HG03135 (cell line): ENCODE results near the gene RMND5A.
"Not testable (repeated sequence)": the region's sequence is repeated elsewhere in the genome, so short reads cannot be mapped to it uniquely, and the experiment has no call there.

ENCODE experiments used
- ATAC-seq: cut with Tn5 transposase; IDR thresholded peaks from one replicate; pipeline ENCODE4 v1.9.1; 2021; ENCODE audit warnings: mild to moderate bottlenecking, moderate library complexity; ENCODE audit not compliant: unreplicated experiment

RMND5A gene

DNA sequence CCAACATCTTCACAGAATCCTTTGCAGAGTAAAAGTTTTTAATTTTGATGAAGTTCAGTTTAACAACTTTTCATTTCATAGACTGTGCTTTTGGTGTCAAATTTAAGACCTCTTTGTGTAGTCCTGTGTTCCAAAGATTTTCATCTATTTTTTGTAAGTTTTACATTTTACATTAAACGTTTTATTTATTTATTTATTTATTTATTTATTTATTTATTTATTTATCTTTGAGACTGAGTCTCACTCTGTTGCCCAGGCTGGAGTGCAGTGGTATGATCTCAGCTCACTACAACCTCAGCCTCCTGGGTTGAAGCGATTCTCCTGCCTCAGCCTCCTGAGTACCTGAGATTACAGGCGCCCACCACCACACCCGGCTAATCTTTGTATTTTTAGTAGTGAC is 12.0 kb upstream of the RMND5A start:
- ATAC-seq: not testable (repeated sequence)

DNA sequence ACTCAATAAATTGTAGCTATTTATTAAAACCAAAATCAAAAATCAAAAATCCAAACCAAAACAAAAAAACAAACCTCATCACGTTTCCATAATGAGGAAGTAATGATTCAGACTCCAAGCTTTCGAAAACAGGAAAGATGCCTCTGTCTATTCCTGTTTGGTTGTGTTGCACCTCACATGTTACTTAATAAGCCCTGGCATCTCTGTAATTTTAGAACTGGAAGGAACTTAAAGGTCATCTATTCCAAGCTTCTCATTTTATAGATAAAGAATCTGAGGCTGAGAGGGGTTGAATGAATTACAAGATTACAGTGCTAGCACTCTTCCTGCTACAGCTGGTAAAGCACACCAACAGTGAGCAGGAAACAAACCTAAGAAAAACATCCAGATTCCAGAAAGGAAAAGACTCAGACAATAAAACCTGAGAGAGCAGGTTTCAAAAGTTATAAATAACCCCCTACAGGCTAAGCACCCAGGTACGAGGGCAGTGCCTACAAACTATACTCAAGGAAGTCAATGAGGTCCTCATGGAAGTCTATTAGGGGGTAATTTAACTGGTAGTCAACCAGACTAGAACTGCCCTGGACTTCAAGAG is 5.4 kb upstream of the RMND5A start:
- not testable (repeated sequence) for ATAC-seq

DNA sequence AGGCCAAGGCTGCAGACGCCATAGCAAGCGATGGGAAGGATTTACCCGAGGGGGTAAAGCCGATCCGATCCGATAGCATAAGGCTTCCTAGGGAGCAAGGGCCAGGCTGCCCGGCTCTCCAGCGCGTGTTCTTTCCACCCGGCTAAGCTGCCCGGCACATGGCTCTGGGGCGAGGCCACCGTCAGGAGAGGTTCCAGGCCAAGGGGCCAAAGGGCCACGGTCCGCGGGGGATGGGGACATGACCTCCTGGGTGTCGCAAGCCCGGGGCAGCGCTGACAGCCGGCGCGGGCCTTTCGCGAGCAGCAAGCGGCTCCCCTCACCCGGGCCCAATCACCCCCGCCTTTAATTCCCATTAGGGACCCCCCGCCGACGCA is 841 bp upstream of the RMND5A start:
- not testable (repeated sequence) for ATAC-seq

DNA sequence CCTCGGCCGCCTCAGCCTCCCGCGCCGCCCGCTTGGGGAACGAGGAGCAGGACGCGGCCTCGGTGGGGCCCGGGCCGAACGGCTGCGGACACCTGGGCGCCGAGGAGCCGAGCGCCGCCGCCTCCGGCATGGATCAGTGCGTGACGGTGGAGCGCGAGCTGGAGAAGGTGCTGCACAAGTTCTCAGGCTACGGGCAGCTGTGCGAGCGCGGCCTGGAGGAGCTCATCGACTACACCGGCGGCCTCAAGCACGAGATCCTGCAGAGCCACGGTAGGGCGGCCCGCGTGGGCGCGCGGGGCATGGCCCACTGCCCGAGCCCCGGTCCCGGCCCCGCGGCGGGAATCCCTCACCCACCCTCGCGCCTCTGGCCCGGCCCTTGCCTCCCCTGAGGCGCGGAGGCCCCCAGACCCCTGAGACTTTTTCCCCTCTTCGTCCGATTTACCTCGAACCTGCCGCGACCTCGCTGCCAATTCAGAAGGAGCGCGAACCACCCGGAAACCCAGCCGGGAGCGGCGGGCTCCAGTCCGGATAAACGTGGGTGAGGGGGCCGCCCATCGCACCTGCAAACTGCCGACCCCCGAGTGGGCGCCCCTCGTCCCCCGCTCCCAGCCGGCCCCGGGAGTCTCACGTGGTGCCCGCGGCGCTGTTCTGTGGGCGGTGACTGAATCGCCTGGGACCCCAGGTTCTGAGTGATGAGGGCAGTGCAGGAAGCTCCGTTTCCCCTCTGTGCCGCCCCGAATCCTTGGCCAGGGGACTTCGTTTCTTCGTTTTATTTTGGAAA is 639 bp downstream of the RMND5A start:
- peak; percentile 39 for ATAC-seq

DNA sequence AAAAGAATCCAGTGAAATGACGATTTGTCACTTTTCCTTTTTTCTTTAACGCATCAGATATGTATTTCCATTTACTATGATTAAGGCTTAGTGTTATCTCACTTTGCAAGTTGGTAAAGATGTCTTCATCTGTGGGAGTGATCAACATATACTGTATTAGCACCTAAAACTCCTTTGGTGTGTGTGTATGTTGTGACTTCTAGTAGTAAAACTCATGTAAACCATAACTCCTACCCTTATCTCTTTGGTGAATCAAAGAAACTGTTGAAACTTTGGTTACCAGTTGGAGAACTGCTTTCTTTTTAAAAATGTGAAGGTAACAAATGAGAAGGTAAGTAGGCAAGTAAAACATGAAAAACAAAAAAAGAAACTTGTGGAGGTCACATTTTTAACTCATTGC is 5.6 kb downstream of the RMND5A start:
- not testable (repeated sequence) for ATAC-seq

DNA sequence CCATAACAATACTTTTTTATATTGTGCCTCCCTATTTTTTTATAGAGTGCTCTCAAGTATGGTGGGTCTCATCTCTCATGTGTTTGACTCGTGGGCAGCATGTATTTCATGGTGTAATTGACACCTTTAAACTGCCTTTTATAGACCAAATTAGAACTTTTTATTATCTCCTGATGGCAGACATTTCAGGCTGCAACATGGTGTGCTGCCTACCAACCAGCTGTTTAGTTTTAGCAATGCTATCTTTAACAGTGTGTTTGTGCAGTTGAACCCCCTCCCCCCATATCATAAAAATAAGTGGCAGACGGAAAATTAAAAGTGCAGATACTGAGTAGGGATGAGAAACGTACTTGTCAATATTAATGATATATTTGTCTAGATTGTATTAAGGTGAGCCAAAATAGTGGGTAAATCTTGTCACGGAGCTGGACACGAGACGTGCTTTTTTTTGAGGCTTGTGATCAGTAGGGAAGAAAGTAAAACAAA is 12.0 kb downstream of the RMND5A start:
- ATAC-seq: not testable (repeated sequence)

DNA sequence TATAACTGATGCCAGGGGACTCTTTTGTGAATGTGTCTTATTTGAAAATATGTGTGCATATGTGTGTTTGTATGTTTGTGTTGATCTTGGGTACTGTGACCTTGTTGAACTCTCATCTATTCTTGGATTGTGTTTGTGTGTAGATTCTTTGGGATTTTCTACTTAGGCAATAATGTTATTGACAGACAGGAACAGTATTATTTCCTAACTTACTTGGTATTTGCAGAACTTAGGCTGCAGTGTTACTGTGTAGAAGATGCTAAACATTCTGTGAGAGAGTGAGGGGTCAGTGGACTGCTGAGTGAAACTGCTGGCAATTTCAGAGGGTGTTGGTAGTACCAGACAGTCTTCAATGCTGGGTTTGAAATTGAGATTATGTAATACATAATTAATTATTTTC is 12.7 kb downstream of the RMND5A start:
- not testable (repeated sequence) for ATAC-seq

DNA sequence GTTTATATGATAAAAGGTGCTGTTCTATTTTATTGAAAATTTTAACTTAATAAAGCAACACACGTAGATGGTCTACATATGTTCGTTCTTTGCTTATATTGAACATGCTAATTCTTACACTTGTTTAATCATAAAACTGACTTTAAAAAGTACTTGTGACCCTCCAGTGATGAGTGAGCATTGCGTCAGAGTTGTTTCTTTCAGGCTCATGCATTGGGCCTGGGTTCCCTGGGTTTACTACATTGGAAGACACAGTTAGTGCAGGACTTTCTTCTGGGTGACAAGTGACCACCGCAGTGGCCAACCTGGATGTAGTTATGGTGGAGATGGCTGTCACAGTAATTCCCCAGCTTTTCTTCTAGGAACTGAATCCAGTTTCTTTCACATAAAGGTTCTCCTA is 13.4 kb downstream of the RMND5A start:
- ATAC-seq: not testable (repeated sequence)

DNA sequence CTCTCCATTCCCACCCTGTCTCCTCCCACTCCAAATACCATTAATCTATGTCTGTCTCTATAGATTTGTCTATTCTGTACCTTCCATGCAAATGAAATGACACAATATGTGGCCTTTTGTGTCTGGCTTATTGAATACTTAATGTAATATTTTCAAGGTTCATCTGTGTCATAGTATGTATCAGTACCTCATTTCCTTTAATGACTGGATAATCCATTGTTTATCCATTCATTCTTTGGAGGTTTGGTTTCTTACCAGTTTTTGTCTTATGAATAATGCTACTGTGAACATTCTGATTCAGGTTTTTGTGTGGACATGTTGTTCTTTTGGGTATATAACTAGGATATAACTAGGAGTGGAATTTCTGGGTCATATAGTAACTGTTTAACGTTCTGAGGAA is 14.8 kb downstream of the RMND5A start:
- ATAC-seq: not testable (repeated sequence)

DNA sequence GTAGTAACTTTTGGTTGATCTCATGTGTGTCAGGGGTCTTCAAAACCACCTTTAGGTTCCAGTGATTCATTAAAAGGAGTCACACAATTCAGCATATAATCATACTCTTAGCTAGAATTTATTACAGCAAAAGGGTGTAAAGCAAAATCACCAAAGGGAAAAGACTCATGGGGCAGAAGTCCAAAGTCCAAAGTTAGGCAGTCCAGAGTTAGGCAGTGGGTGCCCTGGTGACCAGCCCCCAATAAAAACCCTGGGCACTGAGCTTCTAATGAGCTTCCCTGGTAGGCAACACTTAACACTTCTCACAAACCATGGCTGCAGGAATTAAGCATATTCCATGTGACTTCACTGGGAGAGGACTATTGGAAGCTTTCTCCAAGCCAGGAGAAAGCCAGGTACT is 19.4 kb downstream of the RMND5A start:
- ATAC-seq: not testable (repeated sequence)

DNA sequence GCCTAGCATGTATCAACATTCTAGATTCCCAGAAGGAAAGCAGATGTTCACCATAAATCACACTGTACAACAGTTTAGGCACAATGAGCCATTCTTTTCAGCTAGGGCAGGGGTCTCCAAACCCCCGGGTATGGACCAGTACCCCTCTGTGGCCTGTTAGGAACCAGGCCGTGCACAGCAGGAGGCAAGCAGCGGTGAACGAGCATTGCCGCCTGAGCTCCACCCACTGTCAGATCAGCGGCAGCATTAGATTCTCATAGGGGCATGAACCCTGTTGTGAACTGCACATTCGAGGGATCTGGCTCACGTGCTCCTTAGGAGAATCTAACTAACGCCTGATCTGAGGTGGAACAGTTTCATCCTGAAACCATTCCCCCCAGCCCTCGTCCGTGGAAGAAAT is 19.8 kb downstream of the RMND5A start:
- ATAC-seq: not testable (repeated sequence)

DNA sequence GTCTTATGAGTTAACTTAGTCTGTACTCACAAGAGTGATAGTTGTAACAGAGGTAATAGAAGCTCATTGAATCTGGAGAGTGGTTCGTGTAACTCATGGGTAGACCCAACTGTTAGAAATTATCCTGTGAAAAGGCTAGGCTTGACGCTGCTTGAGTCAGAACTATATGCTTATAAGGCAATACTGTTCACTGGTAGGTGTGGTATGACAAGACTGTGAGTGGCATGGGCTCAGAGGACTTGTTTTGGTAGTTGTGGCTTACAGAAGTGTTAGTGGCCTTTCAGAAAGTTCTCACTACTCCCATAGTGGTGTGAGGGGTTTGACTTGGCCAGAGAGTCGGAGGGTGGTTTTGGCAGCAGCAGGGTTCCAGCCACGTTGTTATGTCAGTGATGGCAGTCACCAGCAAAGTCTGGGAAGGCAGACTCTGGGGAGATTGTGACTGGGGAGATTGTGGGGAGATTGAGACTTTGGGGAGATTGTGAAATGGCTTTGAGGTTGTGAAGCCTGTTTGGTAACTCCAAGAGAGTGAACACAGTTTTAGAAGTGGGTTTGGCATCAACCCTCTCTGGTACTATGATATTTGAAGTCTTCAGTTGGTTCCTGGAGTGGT is 21.9 kb downstream of the RMND5A start:
- ATAC-seq: not testable (repeated sequence)

DNA sequence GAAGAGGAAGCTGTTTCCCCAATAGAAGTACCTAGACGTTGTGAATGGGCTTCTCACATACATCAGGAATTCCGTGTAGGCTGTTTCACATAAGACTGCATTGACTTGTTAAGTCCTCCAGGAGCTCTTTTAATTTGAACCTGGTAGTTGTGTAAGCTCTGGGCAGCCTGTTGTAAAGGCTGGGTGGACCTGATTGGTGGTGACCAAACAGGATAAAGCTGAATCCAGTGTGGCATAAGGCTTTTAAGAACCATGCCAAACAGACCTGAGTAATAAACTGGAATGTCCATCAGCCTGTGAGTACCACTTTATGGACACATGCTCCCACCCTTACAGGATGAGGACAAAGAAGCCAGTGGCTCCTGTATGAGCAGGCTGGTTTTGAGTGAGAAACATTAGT is 24.1 kb downstream of the RMND5A start:
- no peak for ATAC-seq

DNA sequence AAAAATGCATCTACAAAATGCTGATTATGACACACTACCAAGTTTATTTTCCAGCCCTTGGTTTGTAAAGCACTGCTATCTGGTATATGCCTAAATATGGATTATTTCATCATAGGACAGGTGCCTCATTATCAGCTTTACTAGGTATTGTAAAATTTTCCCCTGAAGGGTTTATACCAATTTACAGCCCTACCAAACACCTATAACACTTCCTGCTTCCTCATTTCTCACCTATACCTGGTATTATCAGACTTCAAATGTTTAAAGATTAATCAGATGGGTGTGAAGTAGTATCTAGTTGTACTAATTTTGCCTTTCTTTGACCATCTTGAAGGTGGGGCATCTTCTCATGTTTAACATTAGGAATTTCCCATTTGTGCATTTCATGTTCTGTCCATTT is 26.8 kb downstream of the RMND5A start:
- no peak for ATAC-seq

DNA sequence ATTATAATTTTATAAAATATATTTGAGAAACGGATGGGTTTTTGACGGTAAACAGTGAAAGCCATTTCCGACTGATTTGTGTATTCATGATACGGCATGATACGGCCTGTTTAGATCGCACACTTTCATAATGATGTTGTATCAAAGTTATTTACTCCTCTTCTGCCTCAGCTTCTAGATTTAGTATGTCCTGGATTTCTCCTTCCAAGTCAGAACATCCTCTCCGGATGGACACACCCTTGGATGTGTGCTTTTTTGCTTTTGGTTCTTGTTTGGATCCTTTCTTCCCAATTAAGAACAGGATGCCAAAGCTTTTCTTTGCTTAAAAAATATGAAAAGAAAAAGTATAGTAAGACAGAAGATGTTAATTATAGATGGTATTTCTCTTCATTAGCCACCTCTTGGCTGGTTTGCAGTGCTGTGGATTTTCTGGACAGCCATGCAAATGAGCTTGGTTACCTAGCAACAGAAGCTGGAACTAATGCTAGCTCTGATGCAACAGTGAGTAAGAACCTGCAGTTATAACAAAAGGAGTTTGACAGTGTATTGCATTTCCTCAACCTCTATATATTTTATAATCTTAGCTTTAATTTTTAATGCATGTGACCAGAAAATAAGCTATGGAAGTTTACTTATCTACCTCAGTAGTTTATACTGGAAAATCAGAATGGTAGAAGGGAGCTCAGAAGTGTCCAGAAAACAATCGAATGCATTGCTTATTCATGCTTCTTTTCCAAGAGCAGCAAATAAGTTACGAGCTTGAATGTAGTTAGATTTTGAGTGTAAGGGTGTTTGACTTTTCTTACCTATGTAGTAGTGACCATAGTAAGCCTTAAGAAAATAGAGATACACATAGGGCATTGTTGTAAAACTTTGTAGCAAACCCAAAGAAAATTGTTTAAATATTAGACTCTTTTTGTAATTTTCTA is 27.9 kb downstream of the RMND5A start:
- peak; percentile 51 for ATAC-seq

DNA sequence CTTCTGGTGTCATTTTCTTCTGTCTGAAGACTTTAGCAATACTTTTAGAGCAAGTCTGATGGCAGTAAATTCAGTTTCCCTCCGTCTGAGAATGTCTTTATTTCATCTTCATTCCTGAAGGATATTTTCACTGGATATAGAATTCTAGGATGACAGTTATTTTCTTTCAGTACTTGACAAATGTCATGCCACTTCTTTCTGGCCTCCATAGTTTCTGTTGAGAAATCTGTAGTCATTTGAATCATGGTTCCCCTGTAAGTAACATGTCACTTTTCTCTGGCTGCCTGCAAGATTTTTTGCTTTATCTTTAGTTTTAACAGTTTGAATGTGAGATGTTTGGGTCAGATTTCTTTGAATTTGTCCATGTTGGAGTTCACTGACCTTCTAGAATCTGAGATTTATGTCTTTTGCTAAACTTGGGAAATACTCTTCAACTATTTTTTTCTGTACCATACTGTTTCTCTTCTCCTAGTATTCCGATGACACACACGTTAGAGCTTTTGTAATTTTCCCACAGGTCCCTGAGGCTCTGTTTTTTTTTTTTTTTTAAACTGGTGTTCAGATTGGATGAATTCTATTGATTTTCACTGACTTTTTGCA is 30.2 kb downstream of the RMND5A start:
- no peak for ATAC-seq

DNA sequence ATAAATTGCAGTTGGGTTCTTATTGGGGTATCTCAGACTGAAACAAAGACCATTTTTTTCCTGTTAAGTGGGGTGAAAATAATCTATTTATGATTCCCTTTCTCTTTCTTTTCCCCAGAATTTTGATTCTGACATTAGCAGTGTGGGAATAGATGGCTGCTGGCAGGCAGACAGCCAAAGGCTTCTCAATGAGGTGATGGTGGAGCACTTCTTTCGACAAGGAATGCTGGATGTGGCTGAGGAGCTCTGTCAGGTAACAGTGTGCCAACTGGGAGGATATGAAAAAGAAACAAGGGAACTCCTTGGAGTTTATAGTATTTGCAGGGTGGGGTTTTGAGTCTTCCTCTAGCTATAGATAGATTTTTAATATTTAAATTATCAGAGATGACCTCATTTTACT is 31.7 kb downstream of the RMND5A start:
- no peak for ATAC-seq

DNA sequence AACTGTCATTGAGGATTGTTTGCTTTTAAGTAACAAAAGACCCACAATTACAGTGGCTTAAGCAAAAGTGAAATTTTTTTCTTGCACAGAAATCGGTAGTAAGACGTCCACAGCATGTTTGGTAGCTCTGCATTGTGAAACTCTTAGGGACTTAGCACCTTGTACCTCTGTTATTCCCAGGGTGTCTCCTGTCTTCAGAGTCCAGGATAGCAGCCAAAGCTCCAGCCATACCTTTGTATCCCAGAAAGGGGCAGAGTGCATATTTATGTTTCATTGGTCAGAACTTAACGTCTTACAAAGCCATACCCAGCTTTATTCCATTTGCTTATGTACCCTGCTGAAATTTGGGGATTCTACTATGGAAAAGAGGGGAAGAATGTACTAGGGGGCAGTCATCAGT is 32.8 kb downstream of the RMND5A start:
- ATAC-seq: no peak

DNA sequence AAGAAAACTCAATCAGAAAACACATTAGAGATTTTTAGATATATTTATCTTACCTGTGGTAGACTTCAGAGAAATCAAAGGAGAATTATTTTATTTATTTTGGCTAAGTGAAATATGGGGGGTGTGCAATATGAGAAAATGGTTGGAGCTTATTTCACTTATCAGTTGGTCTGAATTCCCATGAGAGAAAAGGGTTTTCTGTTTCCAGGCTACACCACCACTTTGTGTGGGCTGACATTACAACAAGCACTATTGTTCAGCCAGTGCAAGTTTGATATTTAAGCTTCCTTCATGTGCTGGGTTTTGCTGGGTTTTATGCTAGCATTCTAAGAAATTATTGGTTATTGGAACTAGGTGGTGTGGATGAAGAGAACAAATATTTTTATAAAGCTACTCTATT is 33.5 kb downstream of the RMND5A start:
- ATAC-seq: no peak

DNA sequence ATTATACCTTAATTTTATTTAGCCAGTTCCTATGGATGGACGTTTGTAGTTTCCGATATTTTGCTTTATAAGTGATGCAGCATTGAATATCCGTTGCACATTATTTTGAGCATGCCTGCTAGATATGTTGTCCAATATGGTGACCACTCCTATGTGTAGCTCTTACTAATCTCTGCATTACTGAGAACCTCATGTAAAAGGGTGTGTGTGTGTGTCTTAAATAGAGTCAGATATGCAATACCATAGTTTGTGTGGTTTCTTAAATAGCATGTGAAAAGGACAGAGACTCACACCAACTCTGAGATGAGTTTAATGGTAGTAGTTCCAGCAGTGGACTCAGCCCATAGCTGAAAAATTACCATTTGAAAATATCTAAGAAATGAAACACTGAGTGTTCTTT is 38.3 kb downstream of the RMND5A start:
- no peak for ATAC-seq

DNA sequence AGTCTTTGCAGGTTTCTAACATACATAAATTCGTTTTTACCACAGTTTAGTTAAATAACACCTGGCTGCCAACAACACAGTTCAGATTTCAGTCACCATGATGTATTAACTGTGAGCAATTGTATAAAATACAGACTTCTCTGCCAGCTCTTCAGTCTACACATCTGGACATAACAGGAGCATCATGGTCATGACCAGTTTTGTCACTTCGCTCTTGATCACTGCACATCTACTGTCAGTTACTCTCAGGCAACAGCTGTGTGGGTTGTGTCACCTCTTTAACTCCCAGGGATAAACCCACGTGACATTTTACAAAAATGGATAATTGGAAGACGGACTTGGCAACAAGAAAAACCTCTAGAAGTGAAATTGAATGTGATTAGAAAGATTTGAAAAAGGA is 40.3 kb downstream of the RMND5A start:
- ATAC-seq: no peak
